ENCODE data around the gene CEP72. TPM values are rescaled to one million over a fixed set of nuclear protein-coding genes. Genes with fewer than 3 reads are reported as not detected.
"Not testable (repeated sequence)": the region's sequence is repeated elsewhere in the genome, so short reads cannot be mapped to it uniquely, and the experiment has no call there.

CEP72 gene
- total and polyA plus RNA-seq, 2 experiments from 2014 or later = 1.7 to 2.4 TPM

DNA sequence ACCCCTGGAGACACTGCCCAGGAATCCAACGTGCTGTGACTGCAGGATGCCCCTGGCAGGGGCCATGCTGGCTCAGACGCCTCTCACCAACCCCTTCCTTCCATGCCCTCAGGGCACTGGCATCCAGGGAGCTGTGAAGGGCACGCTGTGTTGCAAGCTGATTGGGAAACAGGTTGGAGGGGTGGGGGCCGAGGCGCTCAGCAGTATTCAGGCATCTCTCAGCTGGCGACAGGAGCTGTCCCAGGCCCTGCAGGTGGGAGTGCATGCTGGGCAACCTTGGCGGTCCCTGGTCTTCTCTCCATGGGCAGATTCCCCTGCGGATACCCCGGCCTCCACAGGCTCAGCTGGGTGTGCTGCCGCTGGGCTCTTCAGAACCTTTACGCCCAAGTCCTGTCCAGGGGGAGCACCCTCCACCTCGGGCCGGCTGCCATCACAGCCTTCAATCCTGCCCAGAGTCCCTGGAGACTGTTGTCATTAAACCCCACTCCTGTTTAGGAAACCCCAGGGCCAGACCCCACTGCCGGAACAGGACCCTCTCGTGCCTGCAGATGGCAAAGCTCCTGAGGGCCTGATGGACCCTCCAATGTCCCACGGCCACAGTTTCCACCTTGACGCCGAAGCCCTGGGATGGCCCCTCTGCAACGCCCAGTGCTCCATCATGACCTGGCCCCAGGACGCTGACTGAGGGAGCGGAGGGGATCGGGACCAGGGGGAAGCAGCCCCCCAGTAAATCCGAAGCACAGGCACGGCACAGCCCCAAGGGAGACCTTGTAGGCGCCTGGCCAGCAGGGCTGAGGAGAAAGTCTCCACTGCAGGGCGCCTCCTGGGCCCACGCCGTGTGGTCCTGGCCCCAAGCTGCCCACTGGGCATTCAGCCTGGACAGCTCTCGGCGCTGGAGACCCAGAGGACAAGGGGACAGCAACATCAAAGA is 71.7 kb downstream of the CEP72 start:
- no peak for DNase-seq
- Histone ChIP-seq H3K9me2 (ENCODE audit: insufficient read depth) (no peaks in the 10 kb centered on the region), H3K4me2 (ENCODE audit: unreplicated experiment) (no peak overlapping the region), H4K20me1 (ENCODE audit: insufficient read depth) (no peaks in the 10 kb centered on the region), H3K36me3 (ENCODE audit: low read depth) (no peaks in the 10 kb centered on the region), H3K4me1 (ENCODE audit: insufficient read depth) (no peaks in the 10 kb centered on the region), H3K27me3 (replicated peaks; ENCODE audit: insufficient read depth) (no peaks in the 10 kb centered on the region), H3K27ac (no peak overlapping the region), H2AFZ (no peak overlapping the region), H3K79me2 (ENCODE audit: insufficient read depth) (no peaks in the 10 kb centered on the region), H3K9me3 (ENCODE audit: low read depth) (no peaks in the 10 kb centered on the region), H3K4me3 (no peak overlapping the region), H3F3A (ENCODE audit: insufficient read depth) (no peaks in the 10 kb centered on the region), H3K9ac (no peak overlapping the region)
- in situ Hi-C loops (cut with MboI) = no loop called here
- TF ChIP-seq EZH2 (IDR thresholded peaks at IDR 0.05; ENCODE audit: insufficient read depth, poor library complexity, severe bottlenecking) = no peak
- TF ChIP-seq EZH2phosphoT487 (IDR thresholded peaks at IDR 0.05; ENCODE audit: insufficient read depth, low read depth) = no peak
- 70 to 73% methylated on average over 27 to 30 of the region's 30 CpGs for WGBS, 2 experiments (ENCODE audit: low coverage in 1 of 2, low lambda C conversion rate in 2 of 2, missing lambda C conversion rate in 2 of 2)

DNA sequence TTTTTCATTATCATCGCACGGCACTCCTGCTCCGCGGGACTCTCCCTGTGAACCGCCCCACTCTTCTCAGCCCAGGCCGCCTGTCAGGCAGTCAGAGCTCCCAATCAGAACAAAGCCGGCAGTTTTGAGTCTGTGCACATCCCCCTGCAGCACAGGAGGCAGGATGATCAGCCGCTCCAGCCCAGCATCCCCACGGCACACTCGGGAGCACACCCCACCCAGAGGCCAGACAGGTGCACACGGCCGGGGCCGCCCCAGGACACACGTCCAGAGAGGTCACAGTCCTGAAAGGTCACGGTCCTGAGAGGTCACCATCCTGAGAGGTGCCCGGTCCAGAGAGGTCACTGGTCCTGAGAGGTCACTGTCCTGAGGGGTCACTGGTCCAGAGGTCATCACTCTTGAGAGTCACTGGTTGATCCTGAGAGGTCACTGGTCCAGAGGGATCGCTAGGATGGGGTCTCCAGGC is 72.6 kb downstream of the CEP72 start:
- Histone ChIP-seq H3K9me3 (ENCODE audit: low read depth) (no peaks in the 10 kb centered on the region), H3K9ac (no peak overlapping the region), H3K36me3 (ENCODE audit: low read depth) (no peaks in the 10 kb centered on the region), H3F3A (ENCODE audit: insufficient read depth) (no peaks in the 10 kb centered on the region), H3K9me2 (ENCODE audit: insufficient read depth) (no peaks in the 10 kb centered on the region), H3K27ac (no peak overlapping the region), H3K4me1 (ENCODE audit: insufficient read depth) (no peaks in the 10 kb centered on the region), H2AFZ (no peak overlapping the region), H3K27me3 (replicated peaks; ENCODE audit: insufficient read depth) (no peaks in the 10 kb centered on the region), H4K20me1 (ENCODE audit: insufficient read depth) (no peaks in the 10 kb centered on the region), H3K4me3 (no peak overlapping the region), H3K4me2 (ENCODE audit: unreplicated experiment) (no peak overlapping the region), H3K79me2 (ENCODE audit: insufficient read depth) (no peaks in the 10 kb centered on the region)
- WGBS, 2 experiments (ENCODE audit: low coverage in 1 of 2, low lambda C conversion rate in 2 of 2, missing lambda C conversion rate in 2 of 2) = 69 to 76% methylated on average over 17 of the region's 17 CpGs
- no peak for TF ChIP-seq EZH2phosphoT487 (IDR thresholded peaks at IDR 0.05; ENCODE audit: insufficient read depth, low read depth)
- no peak for TF ChIP-seq EZH2 (IDR thresholded peaks at IDR 0.05; ENCODE audit: insufficient read depth, poor library complexity, severe bottlenecking)
- no peak for DNase-seq
- in situ Hi-C loops (cut with MboI) = no loop called here

- Histone ChIP-seq H3K9me3 (ENCODE audit: low read depth) (no peaks in the 10 kb centered on the region), H2AFZ (no peak overlapping the region), H3K9me2 (ENCODE audit: insufficient read depth) (no peaks in the 10 kb centered on the region), H3K4me1 (ENCODE audit: insufficient read depth) (no peaks in the 10 kb centered on the region), H3K27ac (no peak overlapping the region), H3K36me3 (ENCODE audit: low read depth) (no peaks in the 10 kb centered on the region), H4K20me1 (ENCODE audit: insufficient read depth) (no peaks in the 10 kb centered on the region), H3K79me2 (ENCODE audit: insufficient read depth) (no peaks in the 10 kb centered on the region), H3K9ac (no peak overlapping the region), H3K27me3 (replicated peaks; ENCODE audit: insufficient read depth) (no peaks in the 10 kb centered on the region), H3F3A (ENCODE audit: insufficient read depth) (no peaks in the 10 kb centered on the region), H3K4me3 (no peak overlapping the region), H3K4me2 (ENCODE audit: unreplicated experiment) (no peak overlapping the region)
- in situ Hi-C loops (cut with MboI) = no loop called here
- WGBS, 2 experiments (ENCODE audit: low coverage in 1 of 2, low lambda C conversion rate in 2 of 2, missing lambda C conversion rate in 2 of 2) = 73 to 78% methylated on average over 21 to 24 of the region's 24 CpGs
- DNase-seq = no peak
- no peak for TF ChIP-seq EZH2phosphoT487 (IDR thresholded peaks at IDR 0.05; ENCODE audit: insufficient read depth, low read depth)
- TF ChIP-seq EZH2 (IDR thresholded peaks at IDR 0.05; ENCODE audit: insufficient read depth, poor library complexity, severe bottlenecking) = no peak
Measured at GRCh38 chr5:685262-686171, 73.4 kb downstream of the CEP72 start.

- H3K4me1 ChIP-seq (ENCODE audit: insufficient read depth); H2AFZ ChIP-seq; H3K9me3 ChIP-seq (ENCODE audit: low read depth); H3K27me3 ChIP-seq (replicated peaks; ENCODE audit: insufficient read depth); H3K36me3 ChIP-seq (ENCODE audit: low read depth); H3K27ac ChIP-seq; H3K79me2 ChIP-seq (ENCODE audit: insufficient read depth); H3F3A ChIP-seq (ENCODE audit: insufficient read depth); in situ Hi-C loops (cut with MboI); H3K9me2 ChIP-seq (ENCODE audit: insufficient read depth); H4K20me1 ChIP-seq (ENCODE audit: insufficient read depth); H3K9ac ChIP-seq; H3K4me2 ChIP-seq (ENCODE audit: unreplicated experiment); DNase-seq; H3K4me3 ChIP-seq: not testable (repeated sequence)
- WGBS, 2 experiments (ENCODE audit: low coverage in 1 of 2, low lambda C conversion rate in 2 of 2, missing lambda C conversion rate in 2 of 2) = 89 to 95% methylated on average over 11 of the region's 12 CpGs
Measured at GRCh38 chr5:686172-686523, 74.0 kb downstream of the CEP72 start.

DNA sequence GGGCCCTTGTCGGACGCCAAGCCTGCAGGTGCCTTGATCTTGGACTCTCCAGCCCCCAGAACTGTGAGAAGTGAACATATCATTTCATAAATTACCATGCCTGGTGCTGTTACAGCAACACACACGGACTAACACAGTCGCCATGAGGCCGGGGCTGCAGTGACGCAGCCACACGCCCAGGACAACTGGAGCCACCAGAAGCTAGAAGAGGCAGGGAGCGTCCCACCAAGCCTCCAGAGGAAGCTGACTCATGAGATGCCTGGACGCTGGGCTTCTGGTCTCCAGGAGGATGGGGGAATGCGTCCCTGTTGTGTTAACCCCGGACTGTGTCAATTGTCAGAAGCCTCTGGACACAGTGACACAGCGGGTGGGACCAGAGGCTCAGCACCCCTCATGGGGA is 74.8 kb downstream of the CEP72 start:
- H3K27ac ChIP-seq; H3K9me3 ChIP-seq (ENCODE audit: low read depth); H3K4me3 ChIP-seq; H2AFZ ChIP-seq; H3K9me2 ChIP-seq (ENCODE audit: insufficient read depth); H3K4me2 ChIP-seq (ENCODE audit: unreplicated experiment); H3K9ac ChIP-seq; H3K27me3 ChIP-seq (replicated peaks; ENCODE audit: insufficient read depth); H3K79me2 ChIP-seq (ENCODE audit: insufficient read depth); H4K20me1 ChIP-seq (ENCODE audit: insufficient read depth); in situ Hi-C loops (cut with MboI); H3K36me3 ChIP-seq (ENCODE audit: low read depth); H3F3A ChIP-seq (ENCODE audit: insufficient read depth); DNase-seq; H3K4me1 ChIP-seq (ENCODE audit: insufficient read depth): not testable (repeated sequence)
- WGBS, 2 experiments (ENCODE audit: low coverage in 1 of 2, low lambda C conversion rate in 2 of 2, missing lambda C conversion rate in 2 of 2) = 57 to 70% methylated on average over 5 to 6 of the region's 12 CpGs

- H3K4me3 ChIP-seq; H3K27ac ChIP-seq; H3K27me3 ChIP-seq (replicated peaks; ENCODE audit: insufficient read depth); H2AFZ ChIP-seq; H3K4me1 ChIP-seq (ENCODE audit: insufficient read depth); H3F3A ChIP-seq (ENCODE audit: insufficient read depth); H3K9ac ChIP-seq; H3K4me2 ChIP-seq (ENCODE audit: unreplicated experiment); H3K9me3 ChIP-seq (ENCODE audit: low read depth); H4K20me1 ChIP-seq (ENCODE audit: insufficient read depth); H3K9me2 ChIP-seq (ENCODE audit: insufficient read depth); in situ Hi-C loops (cut with MboI); DNase-seq; H3K36me3 ChIP-seq (ENCODE audit: low read depth); H3K79me2 ChIP-seq (ENCODE audit: insufficient read depth): not testable (repeated sequence)
- WGBS, 2 experiments (ENCODE audit: low coverage in 1 of 2, low lambda C conversion rate in 2 of 2, missing lambda C conversion rate in 2 of 2) = 86% methylated on average over 20 to 24 of the region's 30 CpGs
Measured at GRCh38 chr5:688348-689010, 76.3 kb downstream of the CEP72 start.

All from GM23248 (cell line).